ENCODE data around the gene GNB2.
"Not testable (repeated sequence)": the region's sequence is repeated elsewhere in the genome, so short reads cannot be mapped to it uniquely, and the experiment has no call there.

The GNB2 gene

DNA sequence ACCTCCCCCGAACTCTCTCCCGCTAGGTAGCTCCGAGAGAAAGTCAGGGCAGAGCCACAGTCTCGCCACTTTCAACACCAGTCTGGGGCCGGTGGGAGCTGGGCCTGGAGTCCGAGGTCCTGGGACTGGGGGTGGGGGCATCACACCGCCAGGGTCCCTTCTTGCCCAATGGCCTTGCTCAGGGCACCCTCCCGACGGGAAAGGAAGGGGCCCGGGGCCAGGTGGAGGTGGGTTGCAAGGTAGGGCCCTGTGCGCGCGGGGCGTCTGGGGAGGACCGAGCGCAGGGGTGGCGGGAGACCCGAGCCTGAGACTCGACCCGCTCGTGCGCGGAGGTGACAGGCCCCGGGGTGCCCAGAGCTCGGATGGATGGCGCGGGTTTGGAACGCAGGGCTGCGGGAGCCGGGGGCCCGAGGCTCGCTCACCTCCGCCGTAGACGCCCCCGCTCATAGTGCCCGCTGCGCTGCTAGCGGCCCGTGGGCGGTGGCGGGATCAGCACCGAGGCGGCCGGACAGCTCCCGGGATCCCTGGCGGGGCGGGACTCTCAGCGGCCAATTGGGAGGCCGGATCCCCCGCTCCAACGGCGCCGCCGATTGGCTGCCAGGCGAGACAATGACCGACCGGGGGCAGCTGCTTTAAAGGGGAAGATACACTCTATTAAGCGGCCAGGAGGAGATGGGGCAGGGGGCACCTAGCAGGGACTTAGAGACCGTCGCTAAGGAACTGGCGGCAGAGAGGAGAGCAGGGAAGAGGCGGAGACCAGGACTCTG lies 17.4 kb upstream of the GNB2 start, which contains the start of gene ACTL6B:
ACTL6B (minus strand) TSS at position 541 of the 767 bp plus-strand sequence; CDS start at position 447, 94 bp downstream.
- Histone ChIP-seq H3K27me3 (peaks cover 0 to 70% of the 10 kb centered on the region in 2 donors), H3K9me3 (no peaks in the 10 kb centered on the region), H3K27ac (no peak within 1 kb of the TSS), H3K36me3 (no peaks in the 10 kb centered on the region), H3K4me3 (no peak within 1 kb of the TSS), H3K4me1 (peaks cover 0 to 6% (median 0%) of the 10 kb centered on the region in 4 donors)
- TF ChIP-seq, protein P1, sequence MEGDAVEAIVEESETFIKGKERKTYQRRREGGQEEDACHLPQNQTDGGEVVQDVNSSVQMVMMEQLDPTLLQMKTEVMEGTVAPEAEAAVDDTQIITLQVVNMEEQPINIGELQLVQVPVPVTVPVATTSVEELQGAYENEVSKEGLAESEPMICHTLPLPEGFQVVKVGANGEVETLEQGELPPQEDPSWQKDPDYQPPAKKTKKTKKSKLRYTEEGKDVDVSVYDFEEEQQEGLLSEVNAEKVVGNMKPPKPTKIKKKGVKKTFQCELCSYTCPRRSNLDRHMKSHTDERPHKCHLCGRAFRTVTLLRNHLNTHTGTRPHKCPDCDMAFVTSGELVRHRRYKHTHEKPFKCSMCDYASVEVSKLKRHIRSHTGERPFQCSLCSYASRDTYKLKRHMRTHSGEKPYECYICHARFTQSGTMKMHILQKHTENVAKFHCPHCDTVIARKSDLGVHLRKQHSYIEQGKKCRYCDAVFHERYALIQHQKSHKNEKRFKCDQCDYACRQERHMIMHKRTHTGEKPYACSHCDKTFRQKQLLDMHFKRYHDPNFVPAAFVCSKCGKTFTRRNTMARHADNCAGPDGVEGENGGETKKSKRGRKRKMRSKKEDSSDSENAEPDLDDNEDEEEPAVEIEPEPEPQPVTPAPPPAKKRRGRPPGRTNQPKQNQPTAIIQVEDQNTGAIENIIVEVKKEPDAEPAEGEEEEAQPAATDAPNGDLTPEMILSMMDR (IDR thresholded peaks at IDR 0.05): no peak
- intact Hi-C loops (cut with DNase I; ENCODE audit: low total_unique reads): no loop called here
- peak in 1 of 2 donors; percentile 31 for DNase-seq

DNA sequence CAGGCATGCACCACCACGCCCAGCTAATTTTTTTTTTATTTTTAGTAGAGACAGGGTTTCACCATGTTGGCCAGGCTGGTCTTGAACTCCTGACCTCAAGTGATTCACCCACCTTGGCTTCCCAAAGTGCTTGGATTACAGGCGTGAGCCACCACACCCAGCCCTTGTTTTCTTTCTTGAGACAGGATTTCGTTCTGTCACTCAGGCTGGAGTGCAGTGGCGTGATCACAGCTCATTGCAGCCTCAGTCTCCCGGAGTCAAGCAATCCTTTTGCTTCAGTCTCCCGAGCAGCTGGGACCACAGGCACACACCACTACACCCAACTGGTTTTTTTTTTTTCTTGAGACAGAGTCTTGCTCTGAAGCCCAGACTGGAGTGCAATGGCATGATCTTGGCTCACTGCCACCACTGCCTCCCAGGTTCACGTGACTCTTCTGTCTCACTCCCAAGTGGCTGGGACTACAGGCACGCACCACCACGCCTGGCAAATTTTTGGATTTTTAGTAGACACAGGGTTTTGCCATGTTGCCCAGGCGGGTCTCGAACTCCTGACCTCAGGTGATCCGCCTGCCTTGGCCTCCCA lies 11.3 kb upstream of the GNB2 start:
- H3K27ac ChIP-seq; H3K9me3 ChIP-seq; intact Hi-C loops (cut with DNase I; ENCODE audit: low total_unique reads); H3K4me3 ChIP-seq; H3K36me3 ChIP-seq; DNase-seq; H3K4me1 ChIP-seq: not testable (repeated sequence)
- peaks cover 0 to 24% of the 10 kb centered on the region in 2 donors for H3K27me3 ChIP-seq

DNA sequence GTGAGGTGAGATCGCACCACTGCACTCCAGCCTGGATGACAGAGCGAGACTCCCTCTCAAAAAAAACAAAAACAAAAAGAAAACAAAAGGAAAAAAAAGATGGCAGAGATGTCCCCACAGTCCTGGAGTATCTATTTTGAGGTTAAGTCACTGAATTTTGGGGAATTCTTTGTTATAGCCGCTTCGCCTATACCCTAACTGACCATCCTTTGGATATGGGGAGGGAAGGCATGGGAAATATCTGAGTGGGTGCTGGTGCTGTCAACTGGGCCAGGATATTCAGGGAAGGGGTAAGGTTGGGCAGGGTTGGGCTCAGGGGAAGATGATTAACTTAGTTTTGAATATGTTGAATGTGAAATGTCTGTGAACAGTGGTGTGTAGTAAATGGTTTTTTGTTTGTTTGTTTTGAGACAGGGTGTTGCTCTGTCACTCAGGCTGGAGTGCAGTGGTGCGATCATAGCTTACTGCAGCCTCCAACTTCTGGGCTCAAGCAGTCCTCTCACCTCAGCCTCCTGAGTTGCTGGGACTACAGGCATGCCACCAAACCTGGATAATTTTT lies 8.3 kb upstream of the GNB2 start:
- H3K27me3 ChIP-seq: no peaks in the 10 kb centered on the region
- intact Hi-C loops (cut with DNase I; ENCODE audit: low total_unique reads): no loop called here
- no peak overlapping the region for H3K27ac ChIP-seq
- TF ChIP-seq, protein P1 (IDR thresholded peaks at IDR 0.05): no peak
- no peak for DNase-seq
- H3K4me1 ChIP-seq: peaks cover 0 to 21% (median 0%) of the 10 kb centered on the region in 4 donors
- no peak overlapping the region for H3K4me3 ChIP-seq
- no peaks in the 10 kb centered on the region for H3K9me3 ChIP-seq
- H3K36me3 ChIP-seq: no peaks in the 10 kb centered on the region

DNA sequence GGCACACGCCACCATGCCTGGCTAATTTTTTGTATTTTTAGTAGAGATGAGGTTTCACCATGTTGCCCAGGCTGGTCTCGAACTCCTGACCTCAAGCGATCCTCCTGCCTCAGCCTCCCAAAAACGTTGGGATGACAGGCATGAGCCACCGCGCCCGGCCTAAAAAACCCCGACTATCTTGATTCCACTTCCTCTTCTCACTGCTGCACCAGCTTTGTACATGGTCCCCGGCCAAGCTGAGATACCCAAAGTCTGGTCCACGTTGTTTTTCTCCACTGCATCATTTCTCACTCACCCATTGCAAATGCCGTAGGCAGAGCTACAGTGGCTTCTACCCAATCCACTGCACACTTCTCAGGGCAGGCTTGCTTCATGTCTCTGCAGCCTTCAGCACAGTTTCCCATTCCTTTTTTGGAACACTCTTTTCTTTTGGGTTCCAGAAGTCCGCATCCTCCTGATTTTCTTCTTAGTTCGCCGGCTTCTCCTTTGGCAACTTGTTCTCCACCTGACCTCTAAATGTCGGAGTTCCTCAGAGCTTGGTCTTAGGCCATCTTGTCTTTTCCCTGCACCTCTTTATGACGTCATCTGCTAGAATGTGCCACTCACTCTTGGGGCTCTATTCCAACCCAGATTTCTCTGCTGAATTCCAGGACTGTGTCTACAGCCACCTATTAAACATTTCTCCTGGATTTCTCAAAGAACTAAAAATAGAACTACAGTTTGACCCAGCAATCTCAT lies 6.0 kb upstream of the GNB2 start:
- DNase-seq: no peak
- Histone ChIP-seq H3K27ac (peak overlapping the region; percentile 10 to 44), H3K9me3 (no peaks in the 10 kb centered on the region), H3K4me3 (no peak overlapping the region), H3K4me1 (peaks cover 0 to 17% (median 0%) of the 10 kb centered on the region in 4 donors), H3K36me3 (no peaks in the 10 kb centered on the region), H3K27me3 (no peaks in the 10 kb centered on the region)
- intact Hi-C loops (cut with DNase I; ENCODE audit: low total_unique reads): no loop called here
- TF ChIP-seq, protein P1 (IDR thresholded peaks at IDR 0.05): no peak

DNA sequence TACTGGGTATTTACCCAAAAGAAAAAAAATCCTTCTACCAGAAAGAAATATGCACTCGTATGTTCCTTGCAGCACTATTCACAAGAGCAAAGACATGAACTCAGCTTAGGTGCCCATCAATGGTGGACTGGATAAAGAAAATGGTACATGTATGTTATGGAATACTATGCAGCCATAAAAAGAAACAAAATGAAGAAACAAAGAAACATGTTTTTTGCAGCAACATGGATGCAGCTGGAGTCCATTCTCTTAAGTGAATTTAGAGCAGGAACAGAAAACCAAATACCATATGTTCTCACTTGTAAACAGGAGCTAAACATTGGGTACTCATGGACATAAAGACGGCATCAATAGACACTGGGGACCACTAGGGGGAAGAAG lies 5.5 kb upstream of the GNB2 start:
- TF ChIP-seq, protein P1 (IDR thresholded peaks at IDR 0.05): no peak
- H3K4me3 ChIP-seq: no peak overlapping the region
- H3K36me3 ChIP-seq: no peaks in the 10 kb centered on the region
- H3K27ac ChIP-seq: peak overlapping the region; percentile 10 to 44
- no peaks in the 10 kb centered on the region for H3K27me3 ChIP-seq
- intact Hi-C loops (cut with DNase I; ENCODE audit: low total_unique reads): no loop called here
- peaks cover 0 to 17% (median 2%) of the 10 kb centered on the region in 4 donors for H3K4me1 ChIP-seq
- H3K9me3 ChIP-seq: no peaks in the 10 kb centered on the region
- DNase-seq: no peak

DNA sequence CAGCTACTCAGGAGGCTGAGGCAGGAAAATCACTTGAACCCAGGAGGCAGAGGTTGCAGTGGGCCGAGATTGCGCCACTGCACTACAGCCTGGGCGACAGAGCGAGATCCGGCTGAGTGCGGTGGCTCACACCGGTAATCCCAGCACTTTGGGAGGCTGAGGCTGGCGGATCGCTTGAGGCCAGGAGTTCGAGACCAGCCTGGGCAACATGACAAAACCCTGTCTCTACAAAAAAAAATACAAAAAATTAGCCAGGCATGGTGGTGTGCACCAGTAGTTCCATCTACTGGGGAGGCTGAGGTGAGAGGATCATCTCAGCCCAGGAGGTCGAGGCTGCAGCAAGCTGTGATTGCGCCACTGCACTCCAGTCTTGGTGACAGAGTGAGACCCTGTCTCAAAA lies 4.4 kb upstream of the GNB2 start:
- DNase-seq; H3K27ac ChIP-seq; H3K9me3 ChIP-seq; H3K4me3 ChIP-seq; intact Hi-C loops (cut with DNase I; ENCODE audit: low total_unique reads); H3K36me3 ChIP-seq; H3K27me3 ChIP-seq: not testable (repeated sequence)
- H3K4me1 ChIP-seq: peaks cover 0 to 18% (median 2%) of the 10 kb centered on the region in 4 donors

All from tibial artery (tissue), 4 donors.